T-helper 17 cell (primary cell): Measurements from ENCODE around the gene YIPF3. TPM values are rescaled to one million over a fixed set of nuclear protein-coding genes. Genes with fewer than 3 reads are reported as not detected.
A peak's percentile ranks its signal among the peaks of the same experiment; 100 is the strongest.
"Not testable (repeated sequence)": the region's sequence is repeated elsewhere in the genome, so short reads cannot be mapped to it uniquely, and the experiment has no call there.

ENCODE experiments used
- ATAC-seq: fragments of 150-1000 bp; cut with Tn5 transposase; 2 replicates; pipeline ENCODE4 v1.10.0; 2021; ENCODE audit warnings: mild to moderate bottlenecking, moderate library complexity
- DNase-seq, 3 donors: peaks; one replicate each; pipeline versions ENCODE4 v3.0.0 to v3.0.0-alpha.2; 2020 to 2021
- H3K9me3 ChIP-seq: one replicate; pipeline ENCODE4 v1.7.0; 2013; ENCODE audit warnings: low read length, mild to moderate bottlenecking; ENCODE audit not compliant: control insufficient read depth, poor library complexity, severe bottlenecking
- H3K27ac Mint-ChIP-seq: one replicate; pipeline ENCODE4 v1.8.0; 2022; ENCODE audit warnings: mild to moderate bottlenecking, moderate library complexity, mixed read lengths
- H3K27me3 Mint-ChIP-seq: one replicate; pipeline ENCODE4 v1.8.0; 2022; ENCODE audit warnings: mixed read lengths
- H3K36me3 Mint-ChIP-seq: one replicate; pipeline ENCODE4 v1.8.0; 2022; ENCODE audit warnings: low read depth, mixed read lengths
- H3K4me1 Mint-ChIP-seq: one replicate; pipeline ENCODE4 v1.8.0; 2022; ENCODE audit warnings: mild to moderate bottlenecking, mixed read lengths
- H3K4me3 Mint-ChIP-seq: one replicate; pipeline ENCODE4 v1.8.0; 2022; ENCODE audit warnings: mild to moderate bottlenecking, moderate library complexity, mixed read lengths
- total RNA-seq, 4 donors: library from RNA in 2 of 4; stranded (reverse) in 2 of 4; gene quantifications; one replicate each; pipeline ENCODE4 v1.2.3 and lab custom pipeline; 2022 to 2026

The YIPF3 gene
- total RNA-seq, 2 donors from 2014 or later = 50.5 to 55.9 TPM

DNA sequence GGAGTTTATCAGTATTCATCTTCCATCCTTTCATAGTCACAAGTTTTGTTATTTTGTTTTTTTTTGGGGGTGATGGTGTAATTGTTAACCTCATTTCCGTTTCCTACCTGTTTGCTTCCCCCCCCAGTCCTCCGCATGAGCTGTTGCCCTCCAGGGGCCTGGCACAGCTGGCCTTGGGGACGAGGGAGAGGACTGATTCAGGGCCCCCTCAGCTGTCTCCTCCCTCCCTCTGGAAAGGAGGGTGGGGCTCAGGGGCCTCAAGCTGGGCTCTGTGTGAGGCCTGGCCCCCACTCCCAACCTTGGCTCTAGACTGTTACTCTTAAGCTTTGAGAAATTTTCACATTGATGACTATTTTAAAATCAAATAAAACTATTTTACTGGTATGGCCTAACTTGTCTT is 10.6 kb downstream of the YIPF3 start:
- peak overlapping the region; percentile 72 for H3K27ac Mint-ChIP-seq
- peaks cover 5% of the 10 kb centered on the region for H3K36me3 Mint-ChIP-seq

DNA sequence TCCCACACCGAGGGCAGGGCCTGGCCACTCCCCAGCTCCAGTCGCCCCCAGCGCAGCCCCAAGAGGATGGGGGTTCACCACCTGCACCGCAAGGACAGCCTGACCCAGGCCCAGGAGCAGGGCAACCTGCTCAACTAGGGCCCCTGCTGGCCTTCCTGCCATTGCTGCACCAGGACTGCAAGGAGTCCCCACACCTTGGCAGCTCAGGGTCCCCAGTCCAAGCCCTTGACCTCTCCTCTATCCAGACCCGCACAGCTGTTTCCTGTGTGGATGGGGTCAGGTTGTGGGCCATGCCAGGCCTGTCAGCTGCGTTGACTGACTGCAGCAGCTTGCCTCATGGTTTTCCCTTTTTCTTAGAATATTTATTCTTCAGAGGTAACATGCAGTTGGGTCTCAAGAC is 11.0 kb downstream of the YIPF3 start:
- DNase-seq (no peak), ATAC-seq (no peak)
- peaks cover 22% of the 10 kb centered on the region for H3K27me3 Mint-ChIP-seq
- peaks cover 6% of the 10 kb centered on the region for H3K36me3 Mint-ChIP-seq
- peak overlapping the region; percentile 72 for H3K27ac Mint-ChIP-seq
- H3K4me1 Mint-ChIP-seq = peaks cover 20% of the 10 kb centered on the region
- no peaks in the 10 kb centered on the region for H3K9me3 ChIP-seq
- no peak overlapping the region for H3K4me3 Mint-ChIP-seq

More for the DNA sequence above, 10.6 kb downstream of the YIPF3 start:
- no peaks in the 10 kb centered on the region for H3K9me3 ChIP-seq
- H3K4me3 Mint-ChIP-seq = no peak overlapping the region
- ATAC-seq (no peak), DNase-seq (no peak)
- peaks cover 22% of the 10 kb centered on the region for H3K27me3 Mint-ChIP-seq
- H3K4me1 Mint-ChIP-seq = peaks cover 22% of the 10 kb centered on the region

- H3K36me3 Mint-ChIP-seq = peaks cover 7% of the 10 kb centered on the region
- DNase-seq (no peak), ATAC-seq (no peak)
- H3K9me3 ChIP-seq = no peaks in the 10 kb centered on the region
- H3K4me1 Mint-ChIP-seq = peaks cover 17% of the 10 kb centered on the region
- H3K27me3 Mint-ChIP-seq = peaks cover 22% of the 10 kb centered on the region
- no peak overlapping the region for H3K4me3 Mint-ChIP-seq
- no peak overlapping the region for H3K27ac Mint-ChIP-seq
Measured at GRCh38 chr6:43504756-43505593, 11.8 kb downstream of the YIPF3 start.

GRCh38 chr6:43503443-43503842 is 13.3 kb downstream of the YIPF3 start:
- H3K9me3 ChIP-seq = no peaks in the 10 kb centered on the region
- H3K36me3 Mint-ChIP-seq = peaks cover 7% of the 10 kb centered on the region
- ATAC-seq (no peak), DNase-seq (no peak)
- peaks cover 12% of the 10 kb centered on the region for H3K27me3 Mint-ChIP-seq
- no peak overlapping the region for H3K4me3 Mint-ChIP-seq
- H3K27ac Mint-ChIP-seq = no peak overlapping the region
- H3K4me1 Mint-ChIP-seq = peaks cover 9% of the 10 kb centered on the region

GRCh38 chr6:43502666-43503065 is 14.1 kb downstream of the YIPF3 start:
- H3K27ac Mint-ChIP-seq = no peak overlapping the region
- H3K36me3 Mint-ChIP-seq = peaks cover 7% of the 10 kb centered on the region
- H3K9me3 ChIP-seq = no peaks in the 10 kb centered on the region
- no peak for DNase-seq
- H3K27me3 Mint-ChIP-seq = peaks cover 4% of the 10 kb centered on the region
- H3K4me3 Mint-ChIP-seq = no peak overlapping the region
- no peak for ATAC-seq
- H3K4me1 Mint-ChIP-seq = peaks cover 9% of the 10 kb centered on the region

DNA sequence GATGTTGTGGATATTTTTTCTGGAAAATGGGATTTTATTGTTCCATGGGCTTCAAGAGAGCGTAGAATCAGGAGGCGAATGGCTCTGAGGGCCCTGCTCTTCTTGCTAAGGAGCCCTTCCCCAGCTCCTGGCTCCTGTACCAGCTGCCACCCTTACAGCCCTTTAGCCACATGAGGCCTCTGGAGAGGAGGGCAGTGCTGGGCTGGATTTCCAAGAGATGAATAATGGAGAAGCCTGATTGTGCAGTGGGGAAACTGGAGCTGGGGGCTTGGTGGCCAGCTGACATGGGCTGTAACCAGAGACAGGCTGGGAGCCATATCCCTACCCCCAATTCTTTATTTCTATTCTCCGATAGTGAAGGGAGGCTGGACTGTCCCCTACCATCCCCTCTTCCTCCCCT is 15.8 kb downstream of the YIPF3 start:
- Mint-ChIP-seq H3K27me3 (no peaks in the 10 kb centered on the region), H3K27ac (no peak overlapping the region), H3K36me3 (peaks cover 7% of the 10 kb centered on the region), H3K4me1 (peaks cover 5% of the 10 kb centered on the region), H3K4me3 (no peak overlapping the region)
- no peak for DNase-seq
- ATAC-seq = no peak
- no peaks in the 10 kb centered on the region for H3K9me3 ChIP-seq

GRCh38 chr6:43499028-43499815 is 17.5 kb downstream of the YIPF3 start:
- no peaks in the 10 kb centered on the region for H3K9me3 ChIP-seq
- ATAC-seq = no peak
- DNase-seq = no peak
- no peak overlapping the region for H3K27ac Mint-ChIP-seq
- H3K4me3 Mint-ChIP-seq = no peak overlapping the region
- H3K27me3 Mint-ChIP-seq = no peaks in the 10 kb centered on the region
- H3K36me3 Mint-ChIP-seq = peaks cover 7% of the 10 kb centered on the region
- H3K4me1 Mint-ChIP-seq = peaks cover 14% of the 10 kb centered on the region

- H3K27ac Mint-ChIP-seq, H3K27me3 Mint-ChIP-seq, H3K4me3 Mint-ChIP-seq: not testable (repeated sequence)
Measured at GRCh38 chr6:43498291-43498690, 18.4 kb downstream of the YIPF3 start.

DNA sequence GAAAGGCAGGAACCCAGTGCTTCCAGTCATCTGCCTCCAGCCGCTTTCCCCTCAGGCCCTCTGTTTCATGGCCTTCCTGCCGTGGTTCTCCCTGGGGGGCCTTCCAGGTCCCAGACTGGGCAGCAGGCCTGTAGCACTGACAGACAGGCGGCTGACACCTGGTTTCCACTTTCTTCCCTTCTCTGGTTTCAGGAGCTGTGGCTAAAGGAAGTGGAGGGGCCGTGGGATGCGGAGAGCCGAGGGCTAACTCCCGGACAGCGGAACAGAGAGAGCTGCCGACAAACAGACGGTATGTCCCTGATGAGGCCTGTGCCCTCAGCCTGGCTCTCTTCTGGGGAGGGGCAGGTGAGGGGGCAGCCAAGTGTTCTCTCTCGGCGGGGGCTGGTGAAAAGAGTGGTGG is 19.0 kb downstream of the YIPF3 start:
- no peaks in the 10 kb centered on the region for H3K27me3 Mint-ChIP-seq
- peaks cover 7% of the 10 kb centered on the region for H3K36me3 Mint-ChIP-seq
- no peaks in the 10 kb centered on the region for H3K9me3 ChIP-seq
- H3K4me1 Mint-ChIP-seq = peaks cover 21% of the 10 kb centered on the region
- ATAC-seq = no peak
- no peak for DNase-seq
- no peak overlapping the region for H3K27ac Mint-ChIP-seq
- no peak overlapping the region for H3K4me3 Mint-ChIP-seq

More at GRCh38 chr6:43498291-43498690, 18.4 kb downstream of the YIPF3 start:
- not testable (repeated sequence) for ATAC-seq, H3K36me3 Mint-ChIP-seq, DNase-seq, H3K9me3 ChIP-seq
- H3K4me1 Mint-ChIP-seq = peaks cover 18% of the 10 kb centered on the region

DNA sequence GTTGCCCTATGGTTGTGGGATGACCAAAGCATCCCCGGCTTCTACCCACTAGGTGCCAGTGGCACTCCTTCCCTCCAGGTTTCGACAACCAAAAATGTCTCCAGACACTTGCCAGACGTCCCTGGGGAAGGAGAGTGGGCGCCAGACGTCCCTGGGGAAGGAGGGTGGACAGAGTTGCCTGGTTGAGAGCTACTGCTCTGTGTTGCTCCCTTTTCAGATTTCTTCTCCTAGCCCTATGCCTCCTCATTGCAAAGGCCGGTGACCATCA is 19.7 kb downstream of the YIPF3 start:
- no peaks in the 10 kb centered on the region for H3K27me3 Mint-ChIP-seq
- ATAC-seq (no peak), DNase-seq (no peak)
- H3K4me1 Mint-ChIP-seq = peaks cover 25% of the 10 kb centered on the region
- no peaks in the 10 kb centered on the region for H3K9me3 ChIP-seq
- no peak overlapping the region for H3K4me3 Mint-ChIP-seq
- H3K27ac Mint-ChIP-seq = no peak overlapping the region
- H3K36me3 Mint-ChIP-seq = peaks cover 7% of the 10 kb centered on the region

DNA sequence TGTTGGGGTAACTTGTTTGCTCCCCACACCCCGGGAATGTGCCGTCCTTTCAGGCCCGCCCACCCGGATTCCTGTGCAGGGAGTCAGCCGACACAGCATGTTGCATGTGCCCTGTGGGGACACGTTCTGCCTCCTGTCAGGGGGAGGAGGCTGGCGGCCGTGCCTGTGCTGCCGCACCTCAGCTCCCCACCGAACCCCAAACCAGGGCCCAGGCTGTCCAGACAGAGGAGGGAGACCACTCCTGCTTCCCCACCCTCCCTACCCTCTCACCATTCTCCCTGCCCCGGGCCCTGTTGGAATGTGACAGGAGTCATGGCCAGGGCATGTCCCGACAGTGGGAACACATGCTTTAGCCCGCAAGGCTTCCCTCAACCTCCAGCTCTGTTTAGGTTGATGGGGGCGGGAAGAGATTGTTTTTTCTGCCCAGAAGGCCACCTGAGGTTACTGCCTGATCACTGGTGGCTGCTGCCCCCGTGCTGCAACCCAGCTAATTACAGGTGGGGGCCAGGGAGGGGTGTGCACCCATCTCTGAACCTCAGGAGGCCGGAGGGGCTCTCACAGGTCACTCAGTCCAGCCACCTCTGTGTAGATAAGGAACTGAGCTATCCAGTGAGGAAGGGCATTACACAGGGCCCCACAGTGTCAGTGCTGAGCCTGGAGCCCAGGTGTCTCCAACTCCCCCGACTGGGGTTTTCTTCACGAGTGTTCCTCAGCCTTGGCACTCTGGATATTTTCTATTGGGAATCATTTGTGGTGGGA is 20.2 kb downstream of the YIPF3 start:
- Mint-ChIP-seq H3K27ac (peak overlapping the region; percentile 89), H3K27me3 (no peaks in the 10 kb centered on the region), H3K36me3 (peaks cover 7% of the 10 kb centered on the region), H3K4me1 (peaks cover 25% of the 10 kb centered on the region), H3K4me3 (no peak overlapping the region)
- peak; percentile 41 for ATAC-seq
- no peaks in the 10 kb centered on the region for H3K9me3 ChIP-seq
- no peak for DNase-seq

DNA sequence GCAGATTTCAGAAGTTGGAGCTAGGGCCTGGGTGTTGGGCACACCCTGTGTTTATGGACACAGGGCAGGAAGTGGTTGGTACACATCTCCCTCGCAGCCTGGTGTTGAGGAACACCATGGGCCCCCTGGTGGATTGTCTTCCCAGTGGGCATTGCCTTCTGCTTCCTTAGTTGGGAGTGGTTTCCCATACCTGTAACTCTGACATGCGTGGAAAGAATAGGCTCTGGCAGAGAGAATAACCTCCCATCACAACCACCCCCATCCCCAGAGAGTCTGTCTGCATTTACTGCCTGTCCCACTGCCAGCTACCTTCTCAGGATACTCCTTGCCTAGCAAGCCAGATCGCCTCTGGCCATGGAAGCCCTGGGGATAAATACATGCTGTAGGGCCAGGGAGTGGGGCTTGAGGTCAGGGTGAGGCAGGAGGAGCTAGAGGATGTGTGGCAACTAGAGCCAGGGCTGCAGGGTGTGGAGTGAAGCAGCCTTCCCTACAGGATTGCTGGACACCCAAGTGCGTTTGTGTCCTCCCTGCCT is 21.3 kb downstream of the YIPF3 start:
- DNase-seq = no peak
- H3K4me1 Mint-ChIP-seq = peaks cover 25% of the 10 kb centered on the region
- peak overlapping the region; percentile 89 for H3K27ac Mint-ChIP-seq
- H3K36me3 Mint-ChIP-seq = peaks cover 4% of the 10 kb centered on the region
- ATAC-seq = peak; percentile 73
- no peaks in the 10 kb centered on the region for H3K27me3 Mint-ChIP-seq
- peak overlapping the region; percentile 80 for H3K4me3 Mint-ChIP-seq
- H3K9me3 ChIP-seq = no peaks in the 10 kb centered on the region

DNA sequence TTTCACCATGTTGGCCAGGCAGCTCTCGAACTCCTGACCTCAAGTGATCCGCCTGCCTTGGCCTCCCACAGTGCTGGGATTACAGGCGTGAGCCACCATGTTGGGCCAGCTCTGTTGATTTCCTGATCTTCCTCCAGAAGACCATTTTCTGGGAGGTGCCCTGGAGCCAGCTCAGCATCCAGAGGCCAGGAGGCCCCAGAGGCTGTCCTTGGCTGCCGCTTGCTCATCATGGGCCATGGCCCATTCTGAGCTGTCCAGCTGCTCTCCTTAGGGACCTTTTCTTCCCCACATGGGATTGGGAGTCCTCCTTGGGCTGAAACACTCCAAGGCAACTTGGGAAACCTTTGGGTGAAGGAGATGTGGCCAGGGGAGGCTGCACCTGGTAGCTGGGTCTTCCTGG is 22.0 kb downstream of the YIPF3 start:
- H3K27me3 Mint-ChIP-seq = no peaks in the 10 kb centered on the region
- H3K9me3 ChIP-seq = no peaks in the 10 kb centered on the region
- ATAC-seq (no peak), DNase-seq (no peak)
- peaks cover 4% of the 10 kb centered on the region for H3K36me3 Mint-ChIP-seq
- peaks cover 29% of the 10 kb centered on the region for H3K4me1 Mint-ChIP-seq
- peak overlapping the region; percentile 80 for H3K4me3 Mint-ChIP-seq
- peak overlapping the region; percentile 89 for H3K27ac Mint-ChIP-seq
